Tibial artery (tissue), 4 donors: ENCODE measurements around the gene TSPAN6.

Source experiments
- DNase-seq, 2 donors: peaks; one replicate each; pipeline ENCODE4 v3.0.0-alpha.2; 2019
- H3K27ac ChIP-seq, 2 donors: fragments of 200-600 bp; sonication (generic) in 1 of 2; 1 replicate in 1 of 2; 2 replicates in 1 of 2; pipeline ENCODE4 v1.5.1; 2018 to 2019; ENCODE audit warnings: mild to moderate bottlenecking in 1 of 2
- H3K27me3 ChIP-seq, 2 donors: fragments of 200-600 bp; sonication (generic) in 1 of 2; one replicate each; pipeline versions ENCODE4 v1.5.1 to v1.6.0; 2016 to 2019
- H3K36me3 ChIP-seq, 3 donors: fragments of 200-600 bp; sonication (generic) in 2 of 3; one replicate each; pipeline ENCODE4 v1.5.1; 2016 to 2019; ENCODE audit warnings: mild to moderate bottlenecking in 2 of 3
- H3K4me1 ChIP-seq, 4 donors: fragments of 200-600 bp; sonication (generic) in 2 of 4; 1 replicate in 3 of 4; 2 replicates in 1 of 4; pipeline ENCODE4 v1.5.1; 2016 to 2019
- H3K4me3 ChIP-seq, 2 donors: fragments of 200-600 bp; sonication (generic) in 1 of 2; 1 replicate in 1 of 2; 2 replicates in 1 of 2; pipeline ENCODE4 v1.5.1; 2018 to 2019; ENCODE audit warnings: mild to moderate bottlenecking in 2 of 2
- H3K9me3 ChIP-seq, 3 donors: fragments of 200-600 bp; sonication (generic) in 1 of 3; one replicate each; pipeline ENCODE4 v1.5.1; 2016 to 2019
- intact Hi-C: fragments of 100-400 bp; cut with DNase I; formaldehyde crosslinking; loops from one replicate; pipeline ENCODE4 v1.15.0; 2023; ENCODE audit warnings: low total_unique reads
- TF ChIP-seq, protein P1 (sequence below), 2 experiments: fragments of 200-600 bp in 1 of 2; fragments of 450-650 bp in 1 of 2; IDR thresholded peaks; one replicate each; pipeline ENCODE4 v1.5.1; 2017 to 2019; ENCODE audit warnings: antibody characterized with exemption in 2 of 2, mild to moderate bottlenecking in 1 of 2, moderate library complexity in 1 of 2

Gene TSPAN6

DNA sequence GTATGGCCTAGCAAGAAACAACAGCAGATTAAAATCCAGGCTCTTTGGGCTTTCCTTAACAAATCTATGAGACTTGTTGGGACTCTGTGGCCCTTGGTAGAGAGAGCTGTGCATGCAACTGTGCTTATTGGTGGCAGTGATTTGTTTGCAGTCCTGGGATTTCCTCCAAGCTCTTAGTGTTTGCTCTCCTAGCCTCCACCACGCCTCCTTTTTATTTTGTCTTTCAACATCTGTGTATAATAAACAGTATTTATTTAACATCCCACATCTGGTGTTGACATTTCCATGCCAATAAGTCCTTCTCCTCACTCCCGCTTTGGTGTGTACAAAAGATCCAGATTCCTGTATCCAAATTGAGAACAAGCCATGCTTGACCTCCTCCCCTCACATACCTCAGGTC, 48.7 kb downstream of the TSPAN6 start:
- DNase-seq = no peak
- TF ChIP-seq, protein P1, sequence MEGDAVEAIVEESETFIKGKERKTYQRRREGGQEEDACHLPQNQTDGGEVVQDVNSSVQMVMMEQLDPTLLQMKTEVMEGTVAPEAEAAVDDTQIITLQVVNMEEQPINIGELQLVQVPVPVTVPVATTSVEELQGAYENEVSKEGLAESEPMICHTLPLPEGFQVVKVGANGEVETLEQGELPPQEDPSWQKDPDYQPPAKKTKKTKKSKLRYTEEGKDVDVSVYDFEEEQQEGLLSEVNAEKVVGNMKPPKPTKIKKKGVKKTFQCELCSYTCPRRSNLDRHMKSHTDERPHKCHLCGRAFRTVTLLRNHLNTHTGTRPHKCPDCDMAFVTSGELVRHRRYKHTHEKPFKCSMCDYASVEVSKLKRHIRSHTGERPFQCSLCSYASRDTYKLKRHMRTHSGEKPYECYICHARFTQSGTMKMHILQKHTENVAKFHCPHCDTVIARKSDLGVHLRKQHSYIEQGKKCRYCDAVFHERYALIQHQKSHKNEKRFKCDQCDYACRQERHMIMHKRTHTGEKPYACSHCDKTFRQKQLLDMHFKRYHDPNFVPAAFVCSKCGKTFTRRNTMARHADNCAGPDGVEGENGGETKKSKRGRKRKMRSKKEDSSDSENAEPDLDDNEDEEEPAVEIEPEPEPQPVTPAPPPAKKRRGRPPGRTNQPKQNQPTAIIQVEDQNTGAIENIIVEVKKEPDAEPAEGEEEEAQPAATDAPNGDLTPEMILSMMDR (IDR thresholded peaks at IDR 0.05) = no peak

DNA sequence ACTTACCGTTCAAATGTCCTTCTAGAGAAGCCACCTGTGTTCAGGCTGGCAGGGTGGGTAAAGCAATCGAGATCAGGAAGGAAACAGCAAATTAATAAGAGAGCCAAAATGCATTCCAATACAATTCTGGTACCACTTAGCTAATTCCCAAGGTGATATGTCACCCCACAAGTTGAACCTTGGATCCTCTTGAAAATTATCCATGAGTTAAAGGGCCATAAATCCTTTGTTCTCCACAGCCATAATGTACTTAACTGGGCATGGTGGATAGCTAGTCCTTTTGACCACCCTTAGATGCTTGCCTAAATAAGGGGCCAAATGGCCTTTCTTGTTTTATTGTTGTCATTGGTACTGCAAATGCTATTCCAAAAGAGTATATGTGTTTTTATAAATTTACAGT, 49.9 kb downstream of the TSPAN6 start:
- H3K27ac ChIP-seq = no peak overlapping the region
- TF ChIP-seq, protein P1 (IDR thresholded peaks at IDR 0.05) = no peak
- no peaks in the 10 kb centered on the region for H3K4me1 ChIP-seq
- intact Hi-C loops = no loop called here
- H3K36me3 ChIP-seq = no peaks in the 10 kb centered on the region
- no peak overlapping the region for H3K4me3 ChIP-seq
- H3K9me3 ChIP-seq = no peaks in the 10 kb centered on the region
- DNase-seq = no peak
- H3K27me3 ChIP-seq = no peaks in the 10 kb centered on the region

More for the DNA sequence above, 48.7 kb downstream of the TSPAN6 start:
- H3K27me3 ChIP-seq = no peaks in the 10 kb centered on the region
- no peak overlapping the region for H3K27ac ChIP-seq
- no peak overlapping the region for H3K4me3 ChIP-seq
- H3K36me3 ChIP-seq = no peaks in the 10 kb centered on the region
- H3K9me3 ChIP-seq = no peaks in the 10 kb centered on the region
- intact Hi-C loops = no loop called here
- no peaks in the 10 kb centered on the region for H3K4me1 ChIP-seq

DNA sequence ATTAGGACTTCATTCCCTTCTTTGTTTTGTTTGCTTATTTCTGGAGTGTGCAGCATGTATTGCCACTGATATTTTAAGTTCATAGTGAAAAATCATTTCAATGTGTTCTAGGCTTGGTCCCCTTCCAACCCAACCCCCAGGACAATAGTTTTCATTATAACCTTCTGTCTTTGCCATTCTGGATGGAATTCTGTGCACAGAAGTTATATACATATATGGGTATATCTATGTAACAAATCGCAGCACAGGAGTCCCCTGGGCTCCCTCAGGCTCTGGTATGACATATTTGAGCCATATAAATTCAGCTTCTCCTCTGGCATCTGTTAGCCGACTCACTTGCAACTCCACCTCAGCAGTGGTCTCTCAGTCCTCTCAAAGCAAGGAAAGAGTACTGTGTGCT, 52.0 kb downstream of the TSPAN6 start, which contains the start of gene TNMD:
Gene TNMD (plus strand): TSS at position 326 of the 400 bp plus-strand sequence. CDS start 83 bp downstream, outside the sequence.
- H3K27ac ChIP-seq = no peak within 1 kb of the TSS
- no peaks in the 10 kb centered on the region for H3K27me3 ChIP-seq
- no peaks in the 10 kb centered on the region for H3K9me3 ChIP-seq
- TF ChIP-seq, protein P1 (IDR thresholded peaks at IDR 0.05) = no peak
- no peaks in the 10 kb centered on the region for H3K4me1 ChIP-seq
- no peak within 1 kb of the TSS for H3K4me3 ChIP-seq
- no peak for DNase-seq
- no peaks in the 10 kb centered on the region for H3K36me3 ChIP-seq
- intact Hi-C loops = no loop called here
